Esophagus muscularis mucosa (tissue), 3 donors: ENCODE data around the gene GADD45G.

Experiments
- CTCF ChIP-seq, 3 experiments: fragments of 200-600 bp in 2 of 3; fragments of 450-650 bp in 1 of 3; sonication (generic) in 2 of 3; IDR thresholded peaks; one replicate each; pipeline ENCODE4 v1.5.1; 2017 to 2019; ENCODE audit warnings: antibody characterized with exemption in 3 of 3, mild to moderate bottlenecking in 2 of 3, moderate library complexity in 1 of 3
- POLR2A ChIP-seq: fragments of 450-650 bp; IDR thresholded peaks from one replicate; pipeline ENCODE4 v1.6.1; 2017; ENCODE audit warnings: antibody characterized with exemption, moderate library complexity, mild to moderate bottlenecking, low read depth

- TF ChIP-seq CTCF (IDR thresholded peaks at IDR 0.05) (no peak), POLR2A (no peak)
Observed at GRCh38 chr9:89601306-89601705, 3.5 kb upstream of the GADD45G start.
